GM12878 (cell line): Measurements from ENCODE around the gene ZCCHC17. TPM values are rescaled to one million over a fixed set of nuclear protein-coding genes. Genes with fewer than 3 reads are reported as not detected.

Experiments
- ATAC-seq: fragments of 200-7000 bp; cut with Tn5 transposase; 3 replicates; pipeline ENCODE4 v1.9.1; 2020; ENCODE audit warnings: mild to moderate bottlenecking, moderate library complexity
- BruUV-seq: library from RNA; stranded (reverse); fragments of 400-500 nt; replicated peaks from 2 replicates; lab custom pipeline; 2021; lab: Mats Ljungman, UMichigan
- CTCF ChIA-PET: fragments of 300-600 bp; sonication (Branson Sonifier 250); formaldehyde crosslinking; extraction: SDS; loops from one replicate; lab custom pipeline; 2021; ENCODE audit warnings: inconsistent platforms; lab: Yijun Ruan, JAX
- POLR2A ChIA-PET: fragments of 350-600 bp; formaldehyde crosslinking; extraction: SDS; loops from one replicate; lab custom pipeline; 2021; ENCODE audit warnings: inconsistent platforms; lab: Charles Lee
- RAD21 ChIA-PET: fragments of 300-600 bp; sonication (Branson Sonifier 250); formaldehyde crosslinking; loops from one replicate; lab custom pipeline; 2023; ENCODE audit warnings: antibody characterized with exemption; ENCODE audit not compliant: unreplicated experiment; lab: Charles Lee
- SMC1A ChIA-PET: fragments of 300-600 bp; sonication (Branson Sonifier 250); formaldehyde crosslinking; loops from one replicate; lab custom pipeline; 2023; ENCODE audit not compliant: unreplicated experiment, uncharacterized antibody; lab: Charles Lee
- DNase-seq: peaks from one replicate; pipeline ENCODE4 v3.0.0-alpha.2; 2011; ENCODE audit warnings: low read depth, low spot score
- FAIRE-seq: peaks from 3 replicates; lab custom pipeline; 2011; peaks lifted over from hg19 to GRCh38; lab: Jason Lieb, UNC
- H2AFZ ChIP-seq: 2 replicates; pipeline ENCODE4 v1.6.0; 2011; ENCODE audit warnings: low read depth, low read length, control low read depth; ENCODE audit not compliant: control insufficient read depth
- H3K27ac ChIP-seq: 2 replicates; pipeline ENCODE4 v1.5.1; 2011; ENCODE audit warnings: control low read depth; ENCODE audit not compliant: control insufficient read depth, insufficient read depth
- H3K27me3 ChIP-seq, 2 experiments: replicated peaks in 1 of 2; 2 replicates each; pipeline versions ENCODE4 v1.6.0 to v1.6.1; 2011; ENCODE audit warnings: low read length in 1 of 2; ENCODE audit not compliant: control insufficient read depth in 2 of 2, insufficient read depth in 2 of 2
- H3K36me3 ChIP-seq, 2 experiments: 2 replicates each; pipeline ENCODE4 v1.5.1; 2011; ENCODE audit warnings: low read length in 1 of 2; ENCODE audit not compliant: control insufficient read depth in 2 of 2, insufficient read depth in 2 of 2
- H3K4me1 ChIP-seq: 2 replicates; pipeline ENCODE4 v1.6.1; 2011; ENCODE audit warnings: mild to moderate bottlenecking, low read length, moderate library complexity, mixed read lengths; ENCODE audit not compliant: control insufficient read depth, insufficient read depth
- H3K4me2 ChIP-seq: 2 replicates; pipeline ENCODE4 v1.6.0; 2011; ENCODE audit warnings: control low read depth; ENCODE audit not compliant: control insufficient read depth, insufficient read depth
- H3K4me3 ChIP-seq: fragments of 200-600 bp; sonication (generic); 2 replicates; pipeline ENCODE4 v1.5.1; 2016
- H3K79me2 ChIP-seq: 2 replicates; pipeline ENCODE4 v1.6.0; 2011; ENCODE audit warnings: low read length; ENCODE audit not compliant: control insufficient read depth, insufficient read depth
- H3K9ac ChIP-seq: 2 replicates; pipeline ENCODE4 v1.8.0; 2011; ENCODE audit warnings: low read length, control low read depth, mixed read lengths; ENCODE audit not compliant: control insufficient read depth, insufficient read depth
- H3K9me3 ChIP-seq: replicated peaks from 3 replicates; pipeline ENCODE4 v1.5.1; 2011; ENCODE audit warnings: mild to moderate bottlenecking, low read length; ENCODE audit not compliant: control insufficient read depth, insufficient read depth
- H4K20me1 ChIP-seq: 2 replicates; pipeline ENCODE4 v1.6.0; 2011; ENCODE audit not compliant: control insufficient read depth, insufficient read depth
- ASH2L ChIP-seq: fragments of 300-600, 200-600 bp; sonication (generic); IDR thresholded peaks from 2 replicates; pipeline ENCODE4 v1.6.1; 2017; ENCODE audit warnings: low read depth, mild to moderate bottlenecking, borderline replicate concordance
- CHD4 ChIP-seq: fragments of 200-600 bp; sonication (generic); IDR thresholded peaks from 2 replicates; pipeline ENCODE4 v1.6.1; 2016; ENCODE audit warnings: mild to moderate bottlenecking
- E2F8 ChIP-seq: fragments of 450-650 bp; IDR thresholded peaks from 2 replicates; pipeline ENCODE4 v1.6.1; 2018; ENCODE audit warnings: mild to moderate bottlenecking, low read depth, moderate library complexity; ENCODE audit not compliant: partially characterized antibody
- EED ChIP-seq: sonication (generic); IDR thresholded peaks from 2 replicates; pipeline ENCODE4 v1.6.1; 2016; ENCODE audit warnings: antibody characterized with exemption, low read depth
- HDGF ChIP-seq: fragments of 450-650 bp; IDR thresholded peaks from 2 replicates; pipeline ENCODE4 v1.6.1; 2016; ENCODE audit warnings: antibody characterized with exemption
- MEF2A ChIP-seq: IDR thresholded peaks from 2 replicates; pipeline ENCODE4 v1.6.1; 2011; ENCODE audit warnings: low read depth, mild to moderate bottlenecking, low read length, moderate library complexity; ENCODE audit not compliant: insufficient read depth
- MXI1 ChIP-seq: fragments of 150-350 bp; IDR thresholded peaks from 2 replicates; pipeline ENCODE4 v1.6.1; 2011; ENCODE audit warnings: low read depth, mild to moderate bottlenecking, inconsistent platforms, low read length, improper control_type of control experiment
- MYC ChIP-seq: IDR thresholded peaks from 2 replicates; pipeline ENCODE4 v1.6.1; 2011; ENCODE audit warnings: mild to moderate bottlenecking, low read length, moderate library complexity, inconsistent platforms; ENCODE audit not compliant: insufficient read depth, insufficient replicate concordance, insufficient read length, severe bottlenecking
- PML ChIP-seq: IDR thresholded peaks from 2 replicates; pipeline ENCODE4 v1.6.1; 2012; ENCODE audit warnings: low read length, inconsistent platforms
- POLR2A ChIP-seq: IDR thresholded peaks from 2 replicates; pipeline ENCODE4 v1.6.1; 2011; ENCODE audit warnings: low read depth, mild to moderate bottlenecking, low read length
- POU2F2 ChIP-seq: IDR thresholded peaks from 3 replicates; pipeline ENCODE4 v1.6.1; 2011; ENCODE audit warnings: low read depth, mild to moderate bottlenecking, low read length, borderline replicate concordance
- RBBP5 ChIP-seq: fragments of 200-600 bp; sonication (generic); conservative IDR thresholded peaks from 2 replicates; pipeline ENCODE4 v1.6.1; 2016
- WRNIP1 ChIP-seq: IDR thresholded peaks from 2 replicates; pipeline ENCODE4 v1.6.1; 2011; ENCODE audit warnings: low read depth, low read length, improper control_type of control experiment, borderline replicate concordance
- YBX1 ChIP-seq: fragments of 450-650 bp; IDR thresholded peaks from 2 replicates; pipeline ENCODE4 v1.6.1; 2016; ENCODE audit warnings: antibody characterized with exemption
- ZBED1 ChIP-seq: IDR thresholded peaks from 2 replicates; pipeline ENCODE4 v1.6.1; 2016; ENCODE audit warnings: borderline replicate concordance
- WGBS: methylation state at CpG from one replicate; pipeline ENCODE4 v1.1.6; 2016; ENCODE audit warnings: low lambda C conversion rate; ENCODE audit not compliant: insufficient replicate concordance, insufficient coverage; ENCODE audit errors: missing lambda C conversion rate; 5-methylcytosine and 5-hydroxymethylcytosine counted together
- in situ Hi-C: fragments of 300-500 bp; cut with MboI; formaldehyde crosslinking; loops from 9 replicates; pipeline ENCODE4 v1.14.3; 2018; ENCODE audit warnings: mixed read lengths
- intact Hi-C: fragments of 100-400 bp; cut with micrococcal nuclease; formaldehyde crosslinking; loops from one replicate; pipeline ENCODE4 v1.14.2; 2022; ENCODE audit not compliant: unreplicated experiment
- polyA plus RNA-seq, 11 experiments: library from polyadenylated mRNA; depleted of rRNA in 4 of 11; unstranded in 6 of 11; stranded (reverse) in 5 of 11; fragments of >200 nt; fragmentation: Nextera tagmentation in 4 of 11; fragmentation: Illumina TruSeq in 1 of 11; extraction: Ambion mirVana in 4 of 11; extraction: Trizol in 1 of 11; gene quantifications; 1 replicate in 1 of 11; 2 replicates in 10 of 11; pipeline versions ENCODE4 v1.2.1 to v1.2.3, GENCODE V29; 2011 to 2016; ENCODE audit warnings: inconsistent platforms in 2 of 11, missing spikeins in 2 of 11, low read depth in 1 of 11
- total RNA-seq, 4 experiments: library from RNA; depleted of rRNA in 3 of 4; stranded (reverse); fragments of >200 nt in 3 of 4; fragmentation: Illumina TruSeq in 1 of 4; extraction: Trizol in 1 of 4; gene quantifications; 2 replicates each; pipeline versions ENCODE4 v1.2.1 to v1.2.3, GENCODE V29; 2013 to 2021
- TF ChIP-seq, protein P1 (sequence below): fragments of 150-350 bp; IDR thresholded peaks from 2 replicates; pipeline ENCODE4 v1.6.1; 2014; ENCODE audit warnings: mild to moderate bottlenecking, low read depth, low read length
- TF ChIP-seq, protein P2 (sequence below): fragments of 450-650 bp; conservative IDR thresholded peaks from 2 replicates; pipeline ENCODE4 v1.6.1; 2017; ENCODE audit warnings: mild to moderate bottlenecking, moderate library complexity

The ZCCHC17 gene
- total and polyA plus RNA-seq, 10 of the 15 experiments (the other 5 are each of a cell fraction or from before 2014, with no cell fraction given): 22.3 to 86.3 (median 47.0) TPM

- Histone ChIP-seq H3K36me3 (peaks cover 3 to 4% of the 10 kb centered on the region in 2 experiments), H3K9ac (no peak overlapping the region), H3K27ac (no peak overlapping the region), H3K27me3 (no peaks in the 10 kb centered on the region), H2AFZ (no peak overlapping the region), H4K20me1 (no peaks in the 10 kb centered on the region), H3K4me1 (no peaks in the 10 kb centered on the region), H3K79me2 (no peaks in the 10 kb centered on the region), H3K9me3 (no peaks in the 10 kb centered on the region), H3K4me2 (no peak overlapping the region), H3K4me3 (no peak overlapping the region)
- WGBS: 82% methylated on average over 6 of the region's 6 CpGs
- DNase-seq (no peak), FAIRE-seq (no peak), ATAC-seq (no peak)
- no TSS peak for BruUV-seq
- TF ChIP-seq ASH2L (no peak), RBBP5 (no peak), POLR2A (no peak), EED (no peak), MEF2A (no peak), POU2F2 (no peak), WRNIP1 (no peak), PML (no peak), MXI1 (no peak), CHD4 (no peak), HDGF (no peak), YBX1 (no peak), ZBED1 (no peak), MYC (no peak), E2F8 (no peak)
- TF ChIP-seq, protein P1, sequence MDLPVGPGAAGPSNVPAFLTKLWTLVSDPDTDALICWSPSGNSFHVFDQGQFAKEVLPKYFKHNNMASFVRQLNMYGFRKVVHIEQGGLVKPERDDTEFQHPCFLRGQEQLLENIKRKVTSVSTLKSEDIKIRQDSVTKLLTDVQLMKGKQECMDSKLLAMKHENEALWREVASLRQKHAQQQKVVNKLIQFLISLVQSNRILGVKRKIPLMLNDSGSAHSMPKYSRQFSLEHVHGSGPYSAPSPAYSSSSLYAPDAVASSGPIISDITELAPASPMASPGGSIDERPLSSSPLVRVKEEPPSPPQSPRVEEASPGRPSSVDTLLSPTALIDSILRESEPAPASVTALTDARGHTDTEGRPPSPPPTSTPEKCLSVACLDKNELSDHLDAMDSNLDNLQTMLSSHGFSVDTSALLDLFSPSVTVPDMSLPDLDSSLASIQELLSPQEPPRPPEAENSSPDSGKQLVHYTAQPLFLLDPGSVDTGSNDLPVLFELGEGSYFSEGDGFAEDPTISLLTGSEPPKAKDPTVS: no peak
- TF ChIP-seq, protein P2, sequence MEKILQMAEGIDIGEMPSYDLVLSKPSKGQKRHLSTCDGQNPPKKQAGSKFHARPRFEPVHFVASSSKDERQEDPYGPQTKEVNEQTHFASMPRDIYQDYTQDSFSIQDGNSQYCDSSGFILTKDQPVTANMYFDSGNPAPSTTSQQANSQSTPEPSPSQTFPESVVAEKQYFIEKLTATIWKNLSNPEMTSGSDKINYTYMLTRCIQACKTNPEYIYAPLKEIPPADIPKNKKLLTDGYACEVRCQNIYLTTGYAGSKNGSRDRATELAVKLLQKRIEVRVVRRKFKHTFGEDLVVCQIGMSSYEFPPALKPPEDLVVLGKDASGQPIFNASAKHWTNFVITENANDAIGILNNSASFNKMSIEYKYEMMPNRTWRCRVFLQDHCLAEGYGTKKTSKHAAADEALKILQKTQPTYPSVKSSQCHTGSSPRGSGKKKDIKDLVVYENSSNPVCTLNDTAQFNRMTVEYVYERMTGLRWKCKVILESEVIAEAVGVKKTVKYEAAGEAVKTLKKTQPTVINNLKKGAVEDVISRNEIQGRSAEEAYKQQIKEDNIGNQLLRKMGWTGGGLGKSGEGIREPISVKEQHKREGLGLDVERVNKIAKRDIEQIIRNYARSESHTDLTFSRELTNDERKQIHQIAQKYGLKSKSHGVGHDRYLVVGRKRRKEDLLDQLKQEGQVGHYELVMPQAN: no peak
- POLR2A ChIA-PET: no interaction called here
- in situ Hi-C loops: no loop called here
- RAD21 ChIA-PET: interaction anchor here (1.2 kb wide), 1 partner anchor 12 kb away, joined by 3 read pairs; no protein-coding TSS in a partner anchor
- SMC1A ChIA-PET: no interaction called here
- CTCF ChIA-PET: interaction anchor here (0.6 to 1.3 kb wide), 4 partner anchors 8 to 279 kb away, joined by 3 to 4 read pairs (median 3); no protein-coding TSS in a partner anchor
- intact Hi-C loops: no loop called here
These were observed 64.8 kb downstream of the ZCCHC17 start for GRCh38 chr1:31361607-31362006.
